ENCODE results near the gene SEPTIN12.

GRCh38 chr16:4762205-4762604 lies 25.9 kb downstream of the SEPTIN12 start:
- no peak for TF ChIP-seq CTCF (IDR thresholded peaks at IDR 0.05)
- TF ChIP-seq SIN3A (IDR thresholded peaks at IDR 0.05; ENCODE audit: borderline replicate concordance, insufficient read depth, low read depth, low read length): no peak
- TF ChIP-seq REST (IDR thresholded peaks at IDR 0.05; ENCODE audit: insufficient read depth in 1 of 2, low read depth in 2 of 2, low read length in 1 of 2): no peak

Data from Panc1 (cell line).